Measurements from ENCODE around the gene PTP4A2. TPM values are rescaled to one million over a fixed set of nuclear protein-coding genes. Genes with fewer than 3 reads are reported as not detected.

The PTP4A2 gene
- total and polyA plus RNA-seq, 2 experiments from 2014 or later = 300 to 354 TPM

DNA sequence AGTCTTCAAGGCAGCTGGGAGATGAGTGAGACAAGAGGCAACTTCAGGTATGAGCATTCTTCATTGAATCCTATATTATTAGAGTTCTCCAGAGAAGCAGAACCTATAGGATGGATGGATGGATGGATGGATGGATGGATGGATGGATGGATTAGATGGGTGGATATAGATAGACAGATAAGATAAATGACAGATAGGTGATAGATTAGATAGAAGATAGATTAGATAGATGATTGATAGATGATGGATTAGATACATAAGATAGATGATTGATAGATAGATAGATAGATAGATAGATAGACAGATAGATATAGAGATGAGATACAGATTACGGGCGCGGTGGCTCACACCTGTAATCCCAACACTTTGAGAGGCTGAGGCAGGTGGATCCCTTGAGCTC is 79.1 kb downstream of the PTP4A2 start:
- Histone ChIP-seq H3K27ac (no peak overlapping the region), H3K9me2 (replicated peaks; ENCODE audit: insufficient read depth) (no peaks in the 10 kb centered on the region), H3K4me2 (no peak overlapping the region), H4K20me1 (ENCODE audit: insufficient read depth, poor library complexity, severe bottlenecking) (no peaks in the 10 kb centered on the region), H3K27me3 (no peaks in the 10 kb centered on the region), H3K36me3 (replicated peaks; ENCODE audit: insufficient read depth, low read depth) (no peaks in the 10 kb centered on the region), H3K4me1 (ENCODE audit: insufficient read depth) (peaks cover 5% of the 10 kb centered on the region), H3K9me3 (ENCODE audit: low read depth) (no peaks in the 10 kb centered on the region), H2AFZ (no peak overlapping the region), H3K4me3 (no peak overlapping the region), H3K79me2 (no peaks in the 10 kb centered on the region)
- 100% methylated on average over 3 of the region's 3 CpGs for WGBS (ENCODE audit: low lambda C conversion rate, missing lambda C conversion rate)
- TF ChIP-seq CTCF (IDR thresholded peaks at IDR 0.05; ENCODE audit: poor library complexity) (no peak), EZH2phosphoT487 (IDR thresholded peaks at IDR 0.05; ENCODE audit: low read depth, severe bottlenecking, unreplicated experiment) (no peak), EZH2 (IDR thresholded peaks at IDR 0.05; ENCODE audit: borderline replicate concordance) (no peak)
- no peak for DNase-seq (ENCODE audit: low spot score)

GRCh38 chr1:31857863-31858262 is 80.3 kb downstream of the PTP4A2 start:
- Histone ChIP-seq H3K4me1 (ENCODE audit: insufficient read depth) (peaks cover 5% of the 10 kb centered on the region), H2AFZ (no peak overlapping the region)

More at GRCh38 chr1:31857863-31858262, 80.3 kb downstream of the PTP4A2 start:
- H3K4me3 ChIP-seq = no peak overlapping the region
- H3K79me2 ChIP-seq = no peaks in the 10 kb centered on the region
- no peaks in the 10 kb centered on the region for H3K27me3 ChIP-seq
- no peaks in the 10 kb centered on the region for H3K36me3 ChIP-seq (replicated peaks; ENCODE audit: insufficient read depth, low read depth)
- DNase-seq (ENCODE audit: low spot score) = no peak
- no peaks in the 10 kb centered on the region for H4K20me1 ChIP-seq (ENCODE audit: insufficient read depth, poor library complexity, severe bottlenecking)
- no peaks in the 10 kb centered on the region for H3K9me2 ChIP-seq (replicated peaks; ENCODE audit: insufficient read depth)
- H3K27ac ChIP-seq = no peak overlapping the region
- TF ChIP-seq EZH2 (IDR thresholded peaks at IDR 0.05; ENCODE audit: borderline replicate concordance) = no peak
- TF ChIP-seq EZH2phosphoT487 (IDR thresholded peaks at IDR 0.05; ENCODE audit: low read depth, severe bottlenecking, unreplicated experiment) = no peak
- 86% methylated on average over 6 of the region's 6 CpGs for WGBS (ENCODE audit: low lambda C conversion rate, missing lambda C conversion rate)
- H3K4me2 ChIP-seq = no peak overlapping the region
- no peaks in the 10 kb centered on the region for H3K9me3 ChIP-seq (ENCODE audit: low read depth)

Other genes starting within 250 kb of the PTP4A2 start
- gene COL16A1, start 234.4 kb downstream of the PTP4A2 start, total RNA-seq = 95.1 and 127 TPM in 2 replicates
- gene COL16A1, start 234.4 kb downstream of the PTP4A2 start, polyA plus RNA-seq = 90.2 and 116 TPM in 2 replicates
- gene ADGRB2, start 174.0 kb downstream of the PTP4A2 start, total RNA-seq = 6.0 and 10.5 TPM in 2 replicates
- gene ADGRB2, start 174.0 kb downstream of the PTP4A2 start, polyA plus RNA-seq = 7.7 and 7.8 TPM in 2 replicates
- gene SPOCD1, start 122.3 kb downstream of the PTP4A2 start, total RNA-seq = 1.4 and 2.3 TPM in 2 replicates
- 2.8 and 2.9 TPM in 2 replicates for gene SPOCD1, start 122.3 kb downstream of the PTP4A2 start, polyA plus RNA-seq
- 88.4 and 98.7 TPM in 2 replicates for gene KHDRBS1, start 75.5 kb upstream of the PTP4A2 start, total RNA-seq
- gene KHDRBS1, start 75.5 kb upstream of the PTP4A2 start, polyA plus RNA-seq = 81.9 and 92.0 TPM in 2 replicates
- 3.6 and 5.1 TPM in 2 replicates for gene TMEM39B, start 134.6 kb upstream of the PTP4A2 start, total RNA-seq
- 3.9 and 5.3 TPM in 2 replicates for gene TMEM39B, start 134.6 kb upstream of the PTP4A2 start, polyA plus RNA-seq
- 48.3 and 48.5 TPM in 2 replicates for gene KPNA6, start 169.7 kb upstream of the PTP4A2 start, total RNA-seq
- 27.7 and 30.3 TPM in 2 replicates for gene KPNA6, start 169.7 kb upstream of the PTP4A2 start, polyA plus RNA-seq
- 50.5 and 52.7 TPM in 2 replicates for gene TXLNA, start 241.3 kb upstream of the PTP4A2 start, total RNA-seq
- gene TXLNA, start 241.3 kb upstream of the PTP4A2 start, polyA plus RNA-seq = 37.1 and 41.2 TPM in 2 replicates